H9 (cell line): ENCODE measurements around the gene TOP1. TPM values are rescaled to one million over a fixed set of nuclear protein-coding genes. Genes with fewer than 3 reads are reported as not detected.
A peak's percentile ranks its signal among the peaks of the same experiment; 100 is the strongest.

Experiments used
- DNase-seq: peaks from one replicate; pipeline ENCODE4 v3.0.0-alpha.2; 2017
- H2AFZ ChIP-seq: one replicate; pipeline ENCODE4 v1.6.1; 2013; ENCODE audit warnings: mild to moderate bottlenecking, low read length, control low read depth, moderate library complexity
- H2AK5ac ChIP-seq: 2 replicates; pipeline ENCODE4 v1.6.1; 2013; ENCODE audit warnings: low read length, control low read depth, mixed read lengths; ENCODE audit not compliant: insufficient read length
- H2BK120ac ChIP-seq: one replicate; pipeline ENCODE4 v1.6.1; 2013; ENCODE audit warnings: low read depth, mild to moderate bottlenecking, low read length, control low read depth, inconsistent platforms; ENCODE audit not compliant: poor library complexity, severe bottlenecking
- H2BK12ac ChIP-seq: 2 replicates; pipeline ENCODE4 v1.6.1; 2013; ENCODE audit warnings: low read length, control low read depth, mixed read lengths, low read depth; ENCODE audit not compliant: insufficient read length
- H2BK15ac ChIP-seq: 2 replicates; pipeline ENCODE4 v1.6.1; 2013; ENCODE audit warnings: low read depth, low read length, control low read depth
- H2BK20ac ChIP-seq: one replicate; pipeline ENCODE4 v1.6.1; 2013; ENCODE audit warnings: low read depth, mild to moderate bottlenecking, low read length, control low read depth, inconsistent platforms; ENCODE audit not compliant: poor library complexity, severe bottlenecking
- H2BK5ac ChIP-seq: 2 replicates; pipeline ENCODE4 v1.6.1; 2013; ENCODE audit warnings: low read length, control low read depth, mixed read lengths; ENCODE audit not compliant: insufficient read length
- H3K14ac ChIP-seq: 2 replicates; pipeline ENCODE4 v1.6.1; 2013; ENCODE audit warnings: low read length, control low read depth; ENCODE audit not compliant: insufficient read depth
- H3K18ac ChIP-seq: 2 replicates; pipeline ENCODE4 v1.6.1; 2013; ENCODE audit warnings: low read depth, mild to moderate bottlenecking, mixed read lengths, low read length, control low read depth; ENCODE audit not compliant: insufficient read length
- H3K23ac ChIP-seq: 2 replicates; pipeline ENCODE4 v1.6.1; 2013; ENCODE audit warnings: low read length, control low read depth, mixed read lengths, low read depth; ENCODE audit not compliant: insufficient read length
- H3K23me2 ChIP-seq: 2 replicates; pipeline ENCODE4 v1.6.1; 2013; ENCODE audit warnings: low read depth, mild to moderate bottlenecking, mixed read lengths, low read length, control low read depth; ENCODE audit not compliant: insufficient read length, poor library complexity, severe bottlenecking
- H3K27ac ChIP-seq: 2 replicates; pipeline ENCODE4 v1.5.1; 2013; ENCODE audit warnings: low read length, control low read depth, mixed read lengths, low read depth; ENCODE audit not compliant: insufficient read length
- H3K27me3 ChIP-seq: 2 replicates; pipeline ENCODE4 v1.6.1; 2013; ENCODE audit warnings: low read length, control low read depth, inconsistent platforms; ENCODE audit not compliant: insufficient read depth
- H3K4ac ChIP-seq: 2 replicates; pipeline ENCODE4 v1.6.1; 2013; ENCODE audit warnings: low read depth, mild to moderate bottlenecking, control low read depth, inconsistent platforms, low read length, moderate library complexity
- H3K4me1 ChIP-seq: 2 replicates; pipeline ENCODE4 v1.6.1; 2013; ENCODE audit warnings: low read length, control low read depth, inconsistent platforms; ENCODE audit not compliant: insufficient read depth
- H3K4me2 ChIP-seq: 2 replicates; pipeline ENCODE4 v1.6.1; 2013; ENCODE audit warnings: low read length, control low read depth, mixed read lengths; ENCODE audit not compliant: insufficient read length, insufficient read depth
- H3K56ac ChIP-seq: 2 replicates; pipeline ENCODE4 v1.6.1; 2013; ENCODE audit warnings: low read depth, mild to moderate bottlenecking, mixed read lengths, low read length, control low read depth; ENCODE audit not compliant: insufficient read length
- H3K79me1 ChIP-seq: 2 replicates; pipeline ENCODE4 v1.6.1; 2013; ENCODE audit warnings: low read depth, mild to moderate bottlenecking, moderate library complexity, low read length, control low read depth, inconsistent platforms; ENCODE audit not compliant: insufficient read depth, poor library complexity, severe bottlenecking
- H3K79me2 ChIP-seq: 2 replicates; pipeline ENCODE4 v1.6.1; 2013; ENCODE audit warnings: low read length, control low read depth, inconsistent platforms; ENCODE audit not compliant: insufficient read depth
- H3K9ac ChIP-seq: 2 replicates; pipeline ENCODE4 v1.6.1; 2013; ENCODE audit warnings: low read length, control low read depth, mixed read lengths; ENCODE audit not compliant: insufficient read length; ENCODE audit errors: extremely low read depth
- H3K9me3 ChIP-seq: one replicate; pipeline ENCODE4 v1.6.1; 2013; ENCODE audit warnings: low read depth, low read length, inconsistent platforms; ENCODE audit not compliant: control insufficient read depth
- H3T11ph ChIP-seq: one replicate; pipeline ENCODE4 v1.6.1; 2013; ENCODE audit warnings: mild to moderate bottlenecking, low read length, control low read depth, inconsistent platforms
- H4K20me1 ChIP-seq: one replicate; pipeline ENCODE4 v1.6.1; 2013; ENCODE audit not compliant: control insufficient read depth, insufficient read length, insufficient read depth
- H4K5ac ChIP-seq: 2 replicates; pipeline ENCODE4 v1.6.1; 2013; ENCODE audit warnings: low read depth, mild to moderate bottlenecking, mixed read lengths, low read length, control low read depth; ENCODE audit not compliant: insufficient read length
- H4K8ac ChIP-seq: replicated peaks from 2 replicates; pipeline ENCODE4 v1.6.1; 2013; ENCODE audit warnings: low read length, control low read depth, mixed read lengths, low read depth; ENCODE audit not compliant: insufficient read length
- H4K91ac ChIP-seq: 2 replicates; pipeline ENCODE4 v1.6.1; 2013; ENCODE audit warnings: low read depth, mild to moderate bottlenecking, moderate library complexity, mixed read lengths, low read length, control low read depth; ENCODE audit not compliant: insufficient read length
- H3K27ac Mint-ChIP-seq, 3 experiments: 2 replicates in 2 of 3; 3 replicates in 1 of 3; pipeline ENCODE4 v1.8.0; 2020 to 2021; ENCODE audit warnings: mixed read lengths in 3 of 3, mild to moderate bottlenecking in 1 of 3, moderate library complexity in 1 of 3
- H3K27me3 Mint-ChIP-seq: 2 replicates; pipeline ENCODE4 v1.8.0; 2021; ENCODE audit warnings: low read depth, mild to moderate bottlenecking, moderate library complexity, mixed read lengths
- H3K36me3 Mint-ChIP-seq, 3 experiments: 2 replicates in 2 of 3; 3 replicates in 1 of 3; pipeline ENCODE4 v1.8.0; 2020 to 2021; ENCODE audit warnings: low read depth in 3 of 3, mixed read lengths in 3 of 3; ENCODE audit not compliant: insufficient read depth in 1 of 3
- H3K4me1 Mint-ChIP-seq, 2 experiments: 2 replicates each; pipeline ENCODE4 v1.8.0; 2020; ENCODE audit warnings: mixed read lengths in 2 of 2
- H3K4me3 Mint-ChIP-seq, 2 experiments: 2 replicates in 1 of 2; 3 replicates in 1 of 2; pipeline ENCODE4 v1.8.0; 2020 to 2021; ENCODE audit warnings: mild to moderate bottlenecking in 2 of 2, mixed read lengths in 2 of 2, moderate library complexity in 1 of 2
- H3K9me3 Mint-ChIP-seq, 2 experiments: 2 replicates in 1 of 2; 3 replicates in 1 of 2; pipeline ENCODE4 v1.8.0; 2020; ENCODE audit warnings: mild to moderate bottlenecking in 2 of 2, mixed read lengths in 2 of 2, moderate library complexity in 1 of 2
- WGBS: extraction: QIAGEN DNeasy Blood & Tissue Kit; methylation state at CpG from one replicate; pipeline ENCODE4 v1.1.7; 2013; ENCODE audit warnings: missing lambda C conversion rate, low lambda C conversion rate, mixed read lengths; ENCODE audit not compliant: insufficient read length; ENCODE audit errors: extremely low coverage; 5-methylcytosine and 5-hydroxymethylcytosine counted together
- total RNA-seq: library from RNA; stranded (reverse); gene quantifications from 2 replicates; pipeline ENCODE4 v1.2.1, GENCODE V29; 2021
- TF ChIP-seq, protein P1 (sequence below): fragments of 200-600 bp; sonication (generic); conservative IDR thresholded peaks from 3 replicates; pipeline ENCODE4 v1.8.0; 2021; ENCODE audit warnings: antibody characterized with exemption, mild to moderate bottlenecking

Gene TOP1
- total RNA-seq, 1 experiment from 2014 or later = 96.4 TPM

- no peaks in the 10 kb centered on the region for H3K27me3 ChIP-seq
- no CpG with 5 or more reads among the region's 8 CpGs for WGBS
- no peak overlapping the region for H3T11ph ChIP-seq
- no peak overlapping the region for H2AK5ac ChIP-seq
- H4K5ac ChIP-seq = no peak overlapping the region
- DNase-seq = no peak
- H2BK20ac ChIP-seq = no peak overlapping the region
- peaks cover 9% of the 10 kb centered on the region for H3K79me1 ChIP-seq
- no peak overlapping the region for H3K56ac ChIP-seq
- TF ChIP-seq, protein P1, sequence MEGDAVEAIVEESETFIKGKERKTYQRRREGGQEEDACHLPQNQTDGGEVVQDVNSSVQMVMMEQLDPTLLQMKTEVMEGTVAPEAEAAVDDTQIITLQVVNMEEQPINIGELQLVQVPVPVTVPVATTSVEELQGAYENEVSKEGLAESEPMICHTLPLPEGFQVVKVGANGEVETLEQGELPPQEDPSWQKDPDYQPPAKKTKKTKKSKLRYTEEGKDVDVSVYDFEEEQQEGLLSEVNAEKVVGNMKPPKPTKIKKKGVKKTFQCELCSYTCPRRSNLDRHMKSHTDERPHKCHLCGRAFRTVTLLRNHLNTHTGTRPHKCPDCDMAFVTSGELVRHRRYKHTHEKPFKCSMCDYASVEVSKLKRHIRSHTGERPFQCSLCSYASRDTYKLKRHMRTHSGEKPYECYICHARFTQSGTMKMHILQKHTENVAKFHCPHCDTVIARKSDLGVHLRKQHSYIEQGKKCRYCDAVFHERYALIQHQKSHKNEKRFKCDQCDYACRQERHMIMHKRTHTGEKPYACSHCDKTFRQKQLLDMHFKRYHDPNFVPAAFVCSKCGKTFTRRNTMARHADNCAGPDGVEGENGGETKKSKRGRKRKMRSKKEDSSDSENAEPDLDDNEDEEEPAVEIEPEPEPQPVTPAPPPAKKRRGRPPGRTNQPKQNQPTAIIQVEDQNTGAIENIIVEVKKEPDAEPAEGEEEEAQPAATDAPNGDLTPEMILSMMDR = no peak
- H2BK5ac ChIP-seq = no peak overlapping the region
- H2BK120ac ChIP-seq = no peak overlapping the region
- H3K14ac ChIP-seq = no peak overlapping the region
- peaks cover 87% of the 10 kb centered on the region; the same call in 1 of the 2 replicates for H3K79me2 ChIP-seq
- no peak overlapping the region for H3K23ac ChIP-seq
- no peaks in the 10 kb centered on the region for H4K20me1 ChIP-seq
- H3K27ac ChIP-seq = no peak overlapping the region
- no peak overlapping the region for H4K91ac ChIP-seq
- H3K9me3 ChIP-seq = no peaks in the 10 kb centered on the region
- Mint-ChIP-seq H3K36me3 (peaks cover 4 to 29% (median 8%) of the 10 kb centered on the region in 3 experiments), H3K4me3 (no peak overlapping the region), H3K4me1 (peaks cover 30 to 56% of the 10 kb centered on the region in 2 experiments), H3K27ac (peak overlapping the region in 1 of 3 experiments; percentile 65; a peak in 1 of 7 replicates), H3K27me3 (peaks cover 2% of the 10 kb centered on the region; the same call in 1 of the 2 replicates), H3K9me3 (no peaks in the 10 kb centered on the region)
- H3K4ac ChIP-seq = no peak overlapping the region
- H3K9ac ChIP-seq = no peak overlapping the region
- no peak overlapping the region for H2BK15ac ChIP-seq
- no peak overlapping the region for H2BK12ac ChIP-seq
- H3K4me1 ChIP-seq = peaks cover 5% of the 10 kb centered on the region; the same call in 1 of the 2 replicates
- no peaks in the 10 kb centered on the region for H3K23me2 ChIP-seq
- no peak overlapping the region for H2AFZ ChIP-seq
- no peak overlapping the region for H4K8ac ChIP-seq
- no peak overlapping the region for H3K18ac ChIP-seq
- H3K4me2 ChIP-seq = no peak overlapping the region
Observed at GRCh38 chr20:41147767-41148191, 119.2 kb downstream of the TOP1 start.
